ENCODE data around the gene SLC25A46.
"Not testable (repeated sequence)": the region's sequence is repeated elsewhere in the genome, so short reads cannot be mapped to it uniquely, and the experiment has no call there.

The SLC25A46 gene

DNA sequence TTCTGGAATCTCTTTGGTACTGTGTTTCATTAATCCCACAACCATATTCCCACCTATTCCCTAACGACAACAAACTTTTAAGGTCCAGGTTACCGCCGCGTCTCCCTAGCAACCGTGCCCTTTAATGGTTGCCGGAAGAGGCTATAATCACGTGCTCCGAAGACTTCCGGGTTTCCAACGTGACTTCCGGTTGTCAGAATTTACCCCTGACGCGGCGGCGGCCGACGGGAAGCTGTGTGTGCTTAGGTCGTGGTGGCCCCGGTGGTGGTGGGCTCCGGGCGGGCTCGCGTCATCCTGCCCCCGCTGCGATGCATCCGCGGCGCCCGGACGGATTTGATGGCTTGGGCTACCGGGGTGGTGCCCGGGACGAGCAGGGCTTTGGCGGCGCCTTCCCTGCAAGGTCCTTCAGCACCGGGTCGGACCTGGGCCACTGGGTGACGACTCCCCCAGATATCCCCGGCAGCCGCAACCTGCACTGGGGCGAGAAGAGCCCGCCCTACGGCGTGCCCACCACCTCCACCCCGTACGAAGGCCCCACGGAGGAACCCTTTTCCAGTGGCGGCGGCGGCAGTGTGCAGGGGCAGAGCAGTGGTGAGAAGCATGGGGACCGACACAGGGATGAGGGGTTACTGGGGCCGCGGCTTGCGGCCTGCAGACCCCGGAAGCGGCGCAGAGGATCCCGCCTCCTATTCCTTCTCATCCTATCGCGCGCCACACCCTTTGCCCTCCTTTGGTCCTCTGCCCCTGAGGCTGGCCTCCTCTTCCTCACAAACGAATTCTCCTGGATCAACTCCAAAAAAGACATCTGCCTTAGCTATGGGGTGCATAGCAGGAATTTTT lies at the start of gene SLC25A46:
Gene SLC25A46, plus strand, starts transcription at position 196 of the 840 bp plus-strand sequence. Its CDS starts 113 bp downstream, at position 309.
- TF ChIP-seq, protein P1, sequence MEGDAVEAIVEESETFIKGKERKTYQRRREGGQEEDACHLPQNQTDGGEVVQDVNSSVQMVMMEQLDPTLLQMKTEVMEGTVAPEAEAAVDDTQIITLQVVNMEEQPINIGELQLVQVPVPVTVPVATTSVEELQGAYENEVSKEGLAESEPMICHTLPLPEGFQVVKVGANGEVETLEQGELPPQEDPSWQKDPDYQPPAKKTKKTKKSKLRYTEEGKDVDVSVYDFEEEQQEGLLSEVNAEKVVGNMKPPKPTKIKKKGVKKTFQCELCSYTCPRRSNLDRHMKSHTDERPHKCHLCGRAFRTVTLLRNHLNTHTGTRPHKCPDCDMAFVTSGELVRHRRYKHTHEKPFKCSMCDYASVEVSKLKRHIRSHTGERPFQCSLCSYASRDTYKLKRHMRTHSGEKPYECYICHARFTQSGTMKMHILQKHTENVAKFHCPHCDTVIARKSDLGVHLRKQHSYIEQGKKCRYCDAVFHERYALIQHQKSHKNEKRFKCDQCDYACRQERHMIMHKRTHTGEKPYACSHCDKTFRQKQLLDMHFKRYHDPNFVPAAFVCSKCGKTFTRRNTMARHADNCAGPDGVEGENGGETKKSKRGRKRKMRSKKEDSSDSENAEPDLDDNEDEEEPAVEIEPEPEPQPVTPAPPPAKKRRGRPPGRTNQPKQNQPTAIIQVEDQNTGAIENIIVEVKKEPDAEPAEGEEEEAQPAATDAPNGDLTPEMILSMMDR (conservative IDR thresholded peaks at IDR 0.05; ENCODE audit: low read length), result no peak
- H3K4me3 ChIP-seq (ENCODE audit: low read length), result peak within 1 kb of the TSS; percentile 86
- DNase-seq (ENCODE audit: low read depth), result peak; percentile 84

- not testable (repeated sequence) for DNase-seq (ENCODE audit: low read depth); H3K4me3 ChIP-seq (ENCODE audit: low read length)
These were observed 48.2 kb upstream of the SLC25A46 start for GRCh38 chr5:110690587-110690986.

- DNase-seq (ENCODE audit: low read depth); H3K4me3 ChIP-seq (ENCODE audit: low read length): not testable (repeated sequence)
These were observed 46.1 kb upstream of the SLC25A46 start for GRCh38 chr5:110692669-110693068.

DNA sequence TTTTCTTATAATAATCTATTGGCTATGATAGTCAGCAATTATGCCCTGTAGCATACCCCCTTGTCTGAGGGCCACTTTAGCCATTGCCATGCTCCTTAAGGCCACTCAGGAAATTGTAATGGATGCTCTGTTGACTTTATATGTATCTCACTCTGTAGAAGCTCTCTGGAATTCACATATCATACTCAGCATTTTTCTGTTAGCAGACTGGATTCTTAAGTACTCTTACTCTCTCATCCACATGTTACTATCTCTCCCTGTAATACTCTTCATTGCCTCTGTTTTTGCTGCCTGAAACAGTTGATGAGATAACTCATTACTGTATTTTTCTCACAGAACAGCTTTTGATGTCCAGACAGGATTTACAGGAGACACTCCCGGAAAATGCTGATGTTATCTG lies 36.5 kb upstream of the SLC25A46 start:
- TF ChIP-seq, protein P1 (conservative IDR thresholded peaks at IDR 0.05; ENCODE audit: low read length), result no peak
- H3K4me3 ChIP-seq (ENCODE audit: low read length), result no peak overlapping the region
- no peak for DNase-seq (ENCODE audit: low read depth)

GRCh38 chr5:110702704-110703103 lies 36.1 kb upstream of the SLC25A46 start:
- H3K4me3 ChIP-seq (ENCODE audit: low read length), result no peak overlapping the region
- TF ChIP-seq, protein P1 (conservative IDR thresholded peaks at IDR 0.05; ENCODE audit: low read length), result no peak
- DNase-seq (ENCODE audit: low read depth), result no peak

GRCh38 chr5:110703481-110703880 lies 35.3 kb upstream of the SLC25A46 start:
- TF ChIP-seq, protein P1 (conservative IDR thresholded peaks at IDR 0.05; ENCODE audit: low read length), result no peak
- no peak for DNase-seq (ENCODE audit: low read depth)

GRCh38 chr5:110705349-110705748 lies 33.5 kb upstream of the SLC25A46 start:
- H3K4me3 ChIP-seq (ENCODE audit: low read length), result no peak overlapping the region
- TF ChIP-seq, protein P1 (conservative IDR thresholded peaks at IDR 0.05; ENCODE audit: low read length), result no peak
- no peak for DNase-seq (ENCODE audit: low read depth)

More at GRCh38 chr5:110703481-110703880, 35.3 kb upstream of the SLC25A46 start:
- no peak overlapping the region for H3K4me3 ChIP-seq (ENCODE audit: low read length)

GRCh38 chr5:110707260-110707844 lies 31.5 kb upstream of the SLC25A46 start:
- TF ChIP-seq, protein P1 (conservative IDR thresholded peaks at IDR 0.05; ENCODE audit: low read length), result no peak
- no peak for DNase-seq (ENCODE audit: low read depth)

More at GRCh38 chr5:110707260-110707844, 31.5 kb upstream of the SLC25A46 start:
- no peak overlapping the region for H3K4me3 ChIP-seq (ENCODE audit: low read length)
